COLO668 (cell line): ENCODE results near the gene WAC.
A peak's percentile ranks its signal among the peaks of the same experiment; 100 is the strongest.
"Not testable (repeated sequence)": the region's sequence is repeated elsewhere in the genome, so short reads cannot be mapped to it uniquely, and the experiment has no call there.

Source experiments
- DNase-seq: peaks from one replicate; lab custom pipeline; 2025; ENCODE audit not compliant: unreplicated experiment; lab: John Stamatoyannopoulos, UW

The WAC gene, protein sequence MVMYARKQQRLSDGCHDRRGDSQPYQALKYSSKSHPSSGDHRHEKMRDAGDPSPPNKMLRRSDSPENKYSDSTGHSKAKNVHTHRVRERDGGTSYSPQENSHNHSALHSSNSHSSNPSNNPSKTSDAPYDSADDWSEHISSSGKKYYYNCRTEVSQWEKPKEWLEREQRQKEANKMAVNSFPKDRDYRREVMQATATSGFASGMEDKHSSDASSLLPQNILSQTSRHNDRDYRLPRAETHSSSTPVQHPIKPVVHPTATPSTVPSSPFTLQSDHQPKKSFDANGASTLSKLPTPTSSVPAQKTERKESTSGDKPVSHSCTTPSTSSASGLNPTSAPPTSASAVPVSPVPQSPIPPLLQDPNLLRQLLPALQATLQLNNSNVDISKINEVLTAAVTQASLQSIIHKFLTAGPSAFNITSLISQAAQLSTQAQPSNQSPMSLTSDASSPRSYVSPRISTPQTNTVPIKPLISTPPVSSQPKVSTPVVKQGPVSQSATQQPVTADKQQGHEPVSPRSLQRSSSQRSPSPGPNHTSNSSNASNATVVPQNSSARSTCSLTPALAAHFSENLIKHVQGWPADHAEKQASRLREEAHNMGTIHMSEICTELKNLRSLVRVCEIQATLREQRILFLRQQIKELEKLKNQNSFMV

DNA sequence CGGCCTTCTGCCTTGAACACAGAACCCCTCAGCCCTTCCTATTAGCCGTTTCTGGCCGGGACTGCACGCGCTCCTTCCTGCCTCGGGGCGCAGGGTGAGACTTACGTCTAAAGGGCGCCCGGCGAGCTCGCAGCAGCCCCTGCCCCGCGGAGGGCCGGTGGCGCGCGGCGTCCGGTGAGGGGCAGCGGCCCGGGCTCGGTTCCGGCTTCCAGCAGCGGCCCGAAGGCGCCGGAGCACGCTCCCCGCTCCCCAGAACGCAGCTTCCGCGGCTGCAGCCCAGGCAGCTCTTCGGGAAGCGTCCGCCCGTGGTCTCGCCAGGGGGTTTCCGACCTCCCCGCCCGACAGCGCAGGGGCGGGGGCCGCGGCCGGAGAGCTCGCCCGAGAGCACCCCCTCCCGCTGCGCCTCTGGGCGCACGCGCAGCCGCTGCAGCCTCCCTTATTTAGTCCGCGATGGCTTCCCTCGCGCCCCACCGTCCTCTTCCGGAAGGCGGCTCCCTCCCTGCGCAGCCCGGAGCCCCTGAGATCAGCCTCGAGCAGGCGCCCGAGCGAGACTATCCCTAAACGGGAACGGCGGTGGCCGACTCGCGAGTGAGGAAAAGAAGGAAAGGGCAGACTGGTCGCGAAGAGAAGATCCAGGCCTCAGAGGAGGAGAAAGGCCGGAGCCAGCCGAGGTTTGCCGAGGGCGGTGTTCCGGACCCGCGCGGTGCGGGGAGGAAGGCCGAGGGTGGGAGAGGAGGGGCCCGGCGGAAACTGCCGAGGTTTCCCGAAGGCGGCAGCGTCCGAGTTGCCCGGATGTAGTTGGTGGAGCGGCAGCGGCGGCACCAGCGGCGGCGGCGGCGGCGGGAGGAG, at the start of gene WAC:
Gene WAC, plus strand, starts transcription at position 782 of the 849 bp plus-strand sequence. CDS start 462 bp downstream, outside the sequence.
- DNase-seq: peak; percentile 92

DNA sequence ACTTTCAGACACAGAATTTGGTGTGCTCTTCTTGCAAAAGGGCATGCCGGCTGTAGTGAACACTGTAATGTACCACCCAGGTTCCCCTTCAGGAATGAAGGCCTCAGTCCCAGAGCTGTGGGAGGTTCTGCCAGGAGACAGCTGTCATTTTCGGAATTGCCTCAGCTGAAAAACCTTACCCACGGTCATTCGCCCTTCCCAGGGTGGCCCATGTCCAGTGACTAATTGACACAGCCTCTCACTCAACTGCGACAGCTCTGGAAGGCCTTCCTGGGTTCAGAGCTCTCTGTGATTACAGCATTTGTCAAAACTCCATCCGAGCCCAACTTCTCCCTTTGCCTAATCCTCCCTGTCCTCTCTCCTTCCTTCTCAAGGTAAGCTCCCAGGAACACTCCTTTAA, 43.7 kb upstream of the WAC start:
- DNase-seq: no peak

DNA sequence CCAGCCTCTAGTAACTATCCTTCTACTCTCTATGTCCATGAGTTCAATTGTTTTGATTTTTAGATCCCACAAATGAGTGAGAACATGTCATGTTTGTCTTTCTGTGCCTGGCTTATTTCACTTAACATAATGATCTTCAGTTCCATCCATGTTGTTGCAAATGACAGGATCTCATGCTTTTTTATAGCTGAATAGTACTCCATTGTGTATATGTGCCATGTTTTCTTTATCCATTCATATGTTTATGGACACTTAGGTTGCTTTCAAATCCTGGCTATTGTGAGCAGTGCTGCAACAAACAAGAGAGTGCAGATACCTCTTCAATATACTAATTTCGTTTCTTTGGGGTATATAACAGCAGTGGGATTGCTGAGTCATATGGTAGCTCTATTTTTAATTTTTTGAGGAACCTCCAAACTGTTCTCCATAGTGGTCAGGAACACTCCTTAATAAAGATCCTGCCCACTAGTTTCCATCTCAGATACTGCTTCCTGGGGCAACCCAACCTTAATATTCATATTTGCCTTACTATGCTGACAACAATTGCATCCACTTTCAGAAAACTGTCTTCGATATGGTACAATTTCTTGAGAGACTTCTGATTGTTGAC, 42.6 kb upstream of the WAC start:
- DNase-seq: not testable (repeated sequence)

DNA sequence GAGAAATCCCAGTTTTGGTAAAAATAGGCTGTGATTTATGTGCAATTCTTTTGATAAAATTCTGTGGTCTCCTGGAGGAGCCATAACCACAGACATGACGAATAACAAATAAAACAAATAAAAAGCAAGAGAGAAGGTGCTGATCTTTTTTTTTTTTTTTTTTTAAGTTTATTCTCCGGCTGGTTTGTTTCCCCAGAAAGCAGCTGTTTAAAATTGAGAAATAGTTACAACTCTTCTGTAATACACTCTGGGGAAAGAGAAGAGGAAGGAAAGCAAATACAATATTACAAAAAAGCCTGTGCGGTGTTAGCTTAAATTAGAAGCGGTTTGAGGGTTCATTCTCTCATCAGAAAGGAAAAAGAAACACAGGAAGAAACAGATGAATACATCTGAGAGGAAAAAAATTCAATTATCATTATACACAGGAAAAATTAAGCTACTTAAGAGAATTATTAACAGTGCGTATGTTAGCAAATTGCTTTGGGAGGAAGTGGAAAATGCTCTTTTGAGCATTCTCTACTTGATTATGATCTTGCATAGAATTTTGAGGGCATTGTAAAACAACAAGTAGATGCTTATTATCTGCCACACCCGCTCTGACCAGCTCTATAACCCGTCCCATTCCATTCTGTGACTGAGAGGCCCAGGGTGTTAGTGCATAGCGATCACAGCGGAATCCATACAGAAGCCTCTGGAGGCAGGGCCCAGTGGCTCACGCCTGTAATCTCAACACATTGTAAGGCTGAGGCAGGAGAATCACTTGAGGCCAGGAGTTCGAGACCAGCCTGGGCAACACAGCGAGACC, 40.6 kb upstream of the WAC start:
- DNase-seq: no peak

DNA sequence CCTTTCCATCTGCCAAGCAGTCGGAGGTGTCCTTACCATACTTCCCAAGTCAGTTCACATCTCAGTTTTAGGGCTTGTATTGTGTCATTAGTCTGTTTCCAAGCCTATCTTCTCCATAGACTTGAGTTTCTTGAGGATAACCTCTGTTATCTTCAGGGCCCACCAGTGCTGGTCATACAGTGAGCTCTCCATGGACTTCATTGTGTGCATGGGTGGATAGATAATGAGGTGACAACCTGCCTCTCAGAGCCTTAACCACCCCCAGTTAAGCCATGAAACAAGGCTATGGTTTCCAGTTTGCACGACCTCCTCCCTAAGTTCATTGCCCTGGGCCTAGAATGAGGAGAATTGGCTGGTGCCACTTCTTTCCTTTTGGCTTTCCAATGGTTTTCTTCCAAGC, 38.5 kb upstream of the WAC start:
- DNase-seq: no peak

DNA sequence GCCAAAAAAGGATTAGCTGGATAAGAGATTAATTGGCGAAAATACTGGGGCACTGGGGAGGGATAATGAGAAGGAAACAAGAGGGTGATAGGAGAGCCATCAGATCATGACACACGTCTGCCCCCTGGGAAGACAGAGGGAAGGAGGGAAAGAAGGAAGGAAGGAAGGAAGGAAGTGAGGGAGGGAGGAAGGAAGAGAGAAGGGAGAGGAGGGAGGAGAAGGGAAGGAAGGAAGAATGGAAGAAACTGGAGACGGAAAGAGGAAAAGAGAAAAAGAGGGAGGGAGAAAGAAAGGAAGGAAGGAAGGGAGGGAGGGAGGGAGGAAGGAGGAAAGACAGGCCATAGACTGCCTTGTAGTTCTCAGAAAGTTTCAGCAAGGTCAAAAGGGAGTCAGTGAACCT, 37.8 kb upstream of the WAC start:
- DNase-seq: no peak

DNA sequence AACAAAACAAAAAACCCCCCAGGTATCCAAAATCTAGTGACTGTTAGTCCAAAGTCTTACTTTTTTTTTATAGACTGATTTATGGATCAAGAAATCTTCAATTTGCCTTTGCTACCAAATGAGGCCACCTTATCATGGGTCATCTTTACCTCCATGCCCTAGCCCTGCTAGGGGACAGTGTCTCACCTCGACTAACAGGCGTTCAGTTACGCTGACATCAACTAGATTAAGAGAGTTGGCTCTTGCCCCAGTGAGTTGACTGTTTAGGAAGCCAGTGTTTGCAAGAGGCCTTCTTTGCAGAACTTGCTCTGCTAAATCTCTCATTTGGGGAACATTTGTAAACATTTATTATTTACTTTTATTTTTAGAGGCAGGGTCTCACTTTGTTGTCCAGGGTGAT, 36.9 kb upstream of the WAC start:
- no peak for DNase-seq

DNA sequence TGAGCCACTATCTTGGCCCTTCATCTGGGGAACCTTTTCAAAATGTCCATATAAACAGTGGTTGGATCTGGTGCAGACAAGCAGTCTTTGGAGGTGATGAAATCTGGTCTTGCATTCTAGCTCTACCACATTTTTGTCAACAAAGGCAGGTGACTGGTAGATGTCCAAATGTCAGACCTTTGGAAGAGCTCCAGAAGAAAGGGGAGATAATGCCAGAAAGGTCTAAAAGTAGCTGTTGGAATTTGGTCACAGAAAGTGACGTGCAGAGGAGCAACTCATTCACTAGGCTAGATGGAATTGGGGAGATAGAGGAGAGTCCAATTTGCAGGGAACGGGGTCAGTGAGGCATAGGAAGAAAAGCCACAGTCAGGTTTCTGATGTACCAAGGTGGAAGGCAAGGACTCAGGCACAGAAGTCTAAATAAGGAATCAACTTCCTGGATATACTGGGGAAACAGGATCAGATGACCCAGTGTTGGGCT, 36.4 kb upstream of the WAC start:
- no peak for DNase-seq

DNA sequence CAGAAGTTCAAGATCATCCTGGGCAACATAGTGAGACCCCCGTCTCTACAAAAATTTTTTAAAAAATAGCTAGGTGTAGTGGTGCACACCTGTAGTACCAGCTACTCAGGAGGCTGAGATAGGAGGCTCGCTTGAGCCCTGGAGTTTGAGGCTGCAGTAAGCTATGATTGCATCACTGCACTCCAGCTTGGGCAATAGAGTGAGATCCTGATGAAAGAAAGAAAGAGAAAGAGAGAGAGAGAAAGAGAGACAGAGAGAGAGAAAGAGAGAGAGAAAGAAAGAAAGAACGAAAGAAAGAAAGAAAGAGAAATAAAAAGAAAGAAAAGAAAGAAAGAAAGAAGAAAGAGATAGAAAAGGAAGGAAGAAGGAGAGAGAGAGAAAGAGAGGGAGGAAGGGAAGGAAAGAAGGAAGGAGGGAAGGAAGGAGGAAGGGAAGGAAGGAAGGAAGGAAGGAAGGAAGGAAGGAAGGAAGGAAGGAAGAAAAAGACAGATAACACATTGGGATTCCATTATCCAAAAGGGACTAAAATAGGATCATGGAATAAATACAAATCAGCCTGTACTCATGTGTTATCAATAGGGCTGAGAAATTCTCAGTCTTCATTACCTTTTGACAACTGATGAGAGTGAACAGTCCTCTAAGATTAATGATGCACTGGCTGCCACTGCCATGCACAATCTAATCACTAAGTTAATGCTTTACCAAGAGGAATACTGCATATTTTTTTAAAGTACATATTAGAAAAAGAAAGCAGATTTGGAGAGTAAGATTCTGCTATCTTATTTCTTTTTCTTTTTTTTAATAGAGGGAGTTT, 35.4 kb upstream of the WAC start:
- no peak for DNase-seq

DNA sequence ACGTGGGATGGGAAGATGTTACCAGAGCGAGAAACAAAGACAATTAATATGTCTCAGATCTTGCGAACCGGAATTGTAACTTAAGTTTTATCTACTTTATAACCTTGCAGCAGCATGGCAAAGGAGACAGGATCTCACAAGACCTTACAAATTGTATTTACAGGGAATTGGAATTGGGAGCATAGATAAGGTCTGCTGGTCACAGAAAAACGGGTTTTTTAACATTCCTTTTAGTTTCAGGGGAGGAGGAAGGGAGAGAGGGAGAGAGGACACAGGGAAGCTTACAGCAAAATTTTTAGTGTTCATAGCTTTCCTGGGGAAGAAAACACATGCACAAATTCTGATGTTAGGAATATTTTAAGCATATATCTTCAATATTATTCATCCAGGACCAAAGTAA, 32.7 kb upstream of the WAC start:
- not testable (repeated sequence) for DNase-seq

DNA sequence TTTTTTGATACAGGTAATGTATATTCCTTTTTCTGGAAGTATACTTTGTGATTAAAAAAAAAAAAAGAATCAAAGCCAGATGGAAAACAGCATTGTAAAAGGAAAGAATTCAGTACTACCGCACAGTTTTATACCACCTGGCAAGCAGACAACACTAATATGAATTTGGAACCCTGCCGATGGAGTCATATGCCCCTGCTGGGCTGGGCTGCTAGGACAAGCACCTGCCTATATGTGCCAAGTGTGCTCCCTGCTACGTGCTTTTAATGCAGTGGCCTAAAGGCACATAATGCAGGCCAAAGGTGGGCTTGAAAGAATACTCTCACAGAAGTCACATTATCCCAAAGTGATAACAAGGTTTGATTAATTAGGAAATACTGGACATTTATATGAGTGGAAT, 29.8 kb upstream of the WAC start:
- DNase-seq: peak; percentile 2

DNA sequence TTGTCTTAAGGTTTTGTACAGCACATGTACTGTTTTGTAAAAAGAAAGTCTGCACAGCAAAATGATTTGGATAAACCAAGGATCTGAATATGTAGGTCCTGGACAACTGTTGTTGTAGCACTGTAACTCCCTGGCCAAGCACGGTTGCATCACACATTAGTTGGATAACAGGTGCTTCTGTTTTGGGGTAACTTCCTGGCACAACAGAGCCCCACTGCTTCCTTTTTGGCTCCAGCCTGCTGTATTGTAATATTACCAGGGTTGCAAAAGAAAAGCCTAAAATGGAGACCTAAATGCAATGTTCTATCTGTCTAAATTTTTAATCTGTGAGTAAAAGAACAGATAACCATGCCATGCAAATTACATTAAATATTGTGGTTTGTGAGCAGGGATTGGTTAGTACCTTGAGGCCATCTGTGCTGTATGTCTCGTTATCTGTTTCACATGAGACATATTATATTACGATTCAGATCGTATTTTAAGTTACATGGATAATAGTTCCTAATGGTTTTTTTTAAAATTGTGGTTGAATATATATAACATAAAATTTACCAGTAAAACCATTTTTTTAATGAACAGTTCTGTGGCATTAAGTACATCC, 27.5 kb upstream of the WAC start:
- DNase-seq: no peak

DNA sequence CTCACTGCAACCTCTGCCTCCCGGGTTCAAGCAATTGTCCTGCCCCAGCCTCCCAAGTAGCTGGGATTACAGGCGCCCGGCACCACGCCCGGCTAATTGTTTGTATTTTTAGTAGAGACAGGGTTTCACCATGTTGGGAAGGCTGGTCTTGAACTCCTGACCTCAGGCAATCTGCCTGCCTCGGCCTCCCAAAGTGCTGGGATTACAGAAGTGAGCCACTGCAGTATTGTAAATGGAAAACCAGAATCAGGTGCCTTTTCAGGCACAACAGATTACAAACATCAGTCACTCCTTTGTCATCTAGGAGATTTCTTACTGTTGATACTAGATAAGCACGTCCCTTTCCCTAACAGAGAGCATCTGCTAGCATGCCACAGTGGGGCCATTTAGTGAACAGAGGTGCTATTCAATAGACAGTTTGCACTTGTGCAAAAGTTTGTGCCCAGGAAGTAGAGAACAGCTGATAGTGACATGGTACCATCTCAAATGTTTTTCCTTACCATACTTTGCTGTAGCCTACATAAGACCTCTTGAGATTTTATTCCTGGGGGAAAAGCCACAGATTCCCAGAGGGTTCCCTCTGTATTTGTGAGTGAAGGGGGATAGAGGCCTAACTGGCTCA, 24.5 kb upstream of the WAC start:
- DNase-seq: no peak

DNA sequence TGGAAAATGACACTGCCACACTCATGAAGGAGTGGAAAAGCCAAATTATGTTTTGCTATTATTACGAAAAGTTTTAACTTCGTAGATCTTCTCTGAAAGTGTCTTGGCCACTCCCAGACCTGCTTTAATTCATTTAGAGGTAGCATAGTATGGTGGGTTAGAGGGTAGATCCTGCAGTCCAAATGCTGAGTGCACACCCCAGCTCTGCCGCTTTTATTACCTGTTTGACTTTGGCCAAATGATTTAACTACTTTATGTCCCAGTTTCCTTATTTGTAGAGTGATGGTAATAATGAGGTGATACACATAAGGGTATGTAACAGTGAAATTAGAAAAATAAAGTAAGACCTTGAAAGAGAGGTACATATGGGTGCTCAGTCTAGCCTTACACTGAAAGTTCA, 23.6 kb upstream of the WAC start:
- DNase-seq: no peak

DNA sequence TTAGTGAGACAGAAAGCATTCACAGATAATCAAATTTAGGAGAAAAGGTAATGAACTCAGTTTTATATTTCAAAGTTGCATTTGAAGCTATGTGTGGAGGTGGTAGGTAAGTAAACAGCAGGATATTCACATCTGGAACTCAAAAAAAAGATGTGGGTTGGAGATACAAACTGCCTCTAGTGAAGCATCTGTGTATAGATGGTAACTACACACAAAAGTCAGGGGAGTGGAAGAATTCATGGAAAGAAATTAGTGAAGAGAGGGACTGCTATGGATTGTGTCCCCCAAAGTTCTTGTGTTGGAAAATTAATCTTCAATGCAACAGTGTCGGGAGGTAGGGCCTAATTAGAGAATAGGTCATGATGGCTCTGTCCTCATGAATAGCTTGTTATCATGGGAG, 18.3 kb upstream of the WAC start:
- DNase-seq: no peak

DNA sequence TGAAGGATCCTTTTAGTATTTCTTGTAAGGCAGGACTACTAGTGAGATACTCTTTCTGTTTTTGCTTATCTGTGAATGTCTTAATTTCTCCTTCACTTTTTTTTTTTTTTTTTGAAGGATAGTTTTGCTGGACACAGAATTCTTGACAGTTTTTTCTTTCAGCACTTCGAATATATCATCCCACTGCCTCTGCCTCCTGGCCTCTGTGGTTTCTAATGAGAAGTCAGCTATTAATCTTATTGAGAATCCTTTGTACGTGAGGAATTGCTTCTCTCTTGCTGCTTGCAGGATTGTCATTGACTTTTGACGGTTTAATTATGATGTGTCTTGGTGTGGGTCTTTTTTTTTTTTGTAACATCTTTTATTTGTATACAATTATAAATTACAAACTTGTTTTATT, 12.6 kb upstream of the WAC start:
- DNase-seq: no peak

DNA sequence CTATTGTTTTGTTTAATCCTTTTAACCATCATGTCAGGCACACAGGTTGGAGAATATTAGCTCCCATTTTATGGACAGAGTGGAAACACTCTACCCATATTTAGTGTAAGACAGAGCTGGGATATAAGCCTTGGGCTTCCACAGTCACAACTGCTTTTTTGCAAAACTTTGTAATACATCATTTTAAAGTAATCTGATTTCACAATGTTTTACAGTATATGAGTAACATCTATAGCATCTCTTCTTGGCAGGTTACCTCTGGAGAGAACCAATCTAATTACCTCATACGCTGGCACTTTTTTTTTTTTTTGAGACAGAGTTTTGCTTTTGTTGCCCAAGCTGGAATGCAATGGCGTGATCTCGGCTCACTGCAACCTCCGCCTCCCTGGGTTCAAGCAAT, 12.1 kb upstream of the WAC start:
- not testable (repeated sequence) for DNase-seq

DNA sequence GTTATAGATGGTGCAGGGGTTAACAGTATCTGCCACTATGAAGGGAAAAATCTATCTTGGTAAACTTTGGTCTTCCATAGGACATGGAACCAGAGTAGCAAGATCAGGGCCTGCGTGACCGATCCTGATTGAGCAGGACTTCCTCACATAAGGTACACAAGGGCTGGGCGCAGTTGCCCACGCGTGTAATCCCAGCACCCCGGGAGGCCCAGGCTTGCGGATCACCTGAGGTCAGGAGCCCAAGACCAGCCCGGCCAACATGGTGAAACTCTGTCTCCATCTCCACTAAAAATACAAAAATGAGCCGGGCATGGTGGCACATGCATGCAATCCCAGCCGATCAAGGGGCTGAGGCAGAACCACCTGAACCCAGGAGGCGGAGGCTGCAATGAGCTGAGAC, 11.0 kb upstream of the WAC start:
- not testable (repeated sequence) for DNase-seq
